ENCODE results near the gene CDKL5. TPM values are rescaled to one million over a fixed set of nuclear protein-coding genes. Genes with fewer than 3 reads are reported as not detected.
"Not testable (repeated sequence)": the region's sequence is repeated elsewhere in the genome, so short reads cannot be mapped to it uniquely, and the experiment has no call there.

The CDKL5 gene
- total RNA-seq, 2 experiments from 2014 or later, result 1.1 to 1.5 TPM

GRCh38 chrX:18422325-18422724, 3.1 kb upstream of the CDKL5 start:
- DNase-seq (no peak), ATAC-seq (no peak)
- no peaks in the 10 kb centered on the region for H3K9me3 Mint-ChIP-seq
- CTCF ChIA-PET, result no interaction called here
- H3K4me3 Mint-ChIP-seq, result no peak overlapping the region
- no peak for TF ChIP-seq CTCF (IDR thresholded peaks at IDR 0.05)
- H3K36me3 Mint-ChIP-seq (ENCODE audit: low read depth), result no peaks in the 10 kb centered on the region
- H3K4me1 Mint-ChIP-seq (ENCODE audit: low read depth), result peaks cover 6% of the 10 kb centered on the region
- POLR2A ChIA-PET, result no interaction called here
- intact Hi-C loops (cut with micrococcal nuclease), result no loop called here
- H3K27me3 Mint-ChIP-seq, result no peaks in the 10 kb centered on the region
- H3K27ac Mint-ChIP-seq, result no peak overlapping the region

GRCh38 chrX:18422886-18423285, 2.5 kb upstream of the CDKL5 start:
- H3K27me3 Mint-ChIP-seq, result no peaks in the 10 kb centered on the region
- POLR2A ChIA-PET, result no interaction called here

GRCh38 chrX:18424482-18425198, 768 bp upstream of the CDKL5 start:
- intact Hi-C loops (cut with micrococcal nuclease), result no loop called here
- H3K4me3 Mint-ChIP-seq, result peak overlapping the region; percentile 81
- H3K27ac Mint-ChIP-seq, result peak overlapping the region; percentile 64
- no peaks in the 10 kb centered on the region for H3K27me3 Mint-ChIP-seq
- peaks cover 6% of the 10 kb centered on the region for H3K4me1 Mint-ChIP-seq (ENCODE audit: low read depth)
- H3K9me3 Mint-ChIP-seq, result no peaks in the 10 kb centered on the region
- ATAC-seq, result peak; percentile 7
- H3K36me3 Mint-ChIP-seq (ENCODE audit: low read depth), result no peaks in the 10 kb centered on the region
- CTCF ChIA-PET, result interaction anchor here (1.4 to 1.5 kb wide), 2 partner anchors 502 to 910 kb away, joined by 3 to 5 read pairs; no protein-coding TSS in a partner anchor
- peak; percentile 49 for DNase-seq
- POLR2A ChIA-PET, result no interaction called here
- no peak for TF ChIP-seq CTCF (IDR thresholded peaks at IDR 0.05)

More at GRCh38 chrX:18422886-18423285, 2.5 kb upstream of the CDKL5 start:
- Mint-ChIP-seq H3K36me3 (ENCODE audit: low read depth) (no peaks in the 10 kb centered on the region), H3K27ac (no peak overlapping the region), H3K4me1 (ENCODE audit: low read depth) (peaks cover 6% of the 10 kb centered on the region), H3K4me3 (no peak overlapping the region), H3K9me3 (no peaks in the 10 kb centered on the region)
- CTCF ChIA-PET, result no interaction called here
- intact Hi-C loops (cut with micrococcal nuclease), result no loop called here
- DNase-seq, result no peak
- no peak for ATAC-seq
- TF ChIP-seq CTCF (IDR thresholded peaks at IDR 0.05), result no peak

- Mint-ChIP-seq H3K27ac (peak overlapping the region; percentile 34), H3K27me3 (no peaks in the 10 kb centered on the region), H3K4me1 (ENCODE audit: low read depth) (peaks cover 6% of the 10 kb centered on the region), H3K4me3 (peak overlapping the region; percentile 71), H3K36me3 (ENCODE audit: low read depth) (no peaks in the 10 kb centered on the region), H3K9me3 (no peaks in the 10 kb centered on the region)
- ATAC-seq (no peak), DNase-seq (no peak)
- TF ChIP-seq CTCF (IDR thresholded peaks at IDR 0.05), result no peak
- intact Hi-C loops (cut with micrococcal nuclease), result no loop called here
- ChIA-PET POLR2A (no interaction called here), CTCF (interaction anchor here (1.4 kb wide), 1 partner anchor 501 kb away, joined by 3 read pairs; no protein-coding TSS in a partner anchor)
Measured at GRCh38 chrX:18426004-18426320, 554 bp downstream of the CDKL5 start.

GRCh38 chrX:18428006-18428405, 2.6 kb downstream of the CDKL5 start:
- Mint-ChIP-seq H3K36me3 (ENCODE audit: low read depth) (no peaks in the 10 kb centered on the region), H3K27ac (no peak overlapping the region), H3K4me3 (no peak overlapping the region), H3K9me3 (no peaks in the 10 kb centered on the region), H3K4me1 (ENCODE audit: low read depth) (peaks cover 6% of the 10 kb centered on the region), H3K27me3 (no peaks in the 10 kb centered on the region)
- CTCF ChIA-PET, result no interaction called here
- no peak for DNase-seq
- intact Hi-C loops (cut with micrococcal nuclease), result no loop called here
- TF ChIP-seq CTCF (IDR thresholded peaks at IDR 0.05), result no peak
- no peak for ATAC-seq
- POLR2A ChIA-PET, result interaction anchor here (0.7 kb wide), 1 partner anchor 9 kb away, joined by 3 read pairs; no protein-coding TSS in a partner anchor

GRCh38 chrX:18433288-18433687, 7.9 kb downstream of the CDKL5 start:
- POLR2A ChIA-PET; CTCF ChIA-PET; ATAC-seq; H3K27me3 Mint-ChIP-seq; H3K9me3 Mint-ChIP-seq; H3K36me3 Mint-ChIP-seq (ENCODE audit: low read depth); H3K4me1 Mint-ChIP-seq (ENCODE audit: low read depth); intact Hi-C loops (cut with micrococcal nuclease); H3K4me3 Mint-ChIP-seq; H3K27ac Mint-ChIP-seq; DNase-seq: not testable (repeated sequence)
